Mucosa of descending colon (tissue), 3 donors: ENCODE measurements around the gene SLC9A9. TPM values are rescaled to one million over a fixed set of nuclear protein-coding genes. Genes with fewer than 3 reads are reported as not detected.

Experiments used
- ATAC-seq: fragments of 200-7000 bp; cut with Tn5 transposase; one replicate; pipeline ENCODE4 v1.9.1; 2020; ENCODE audit warnings: mild to moderate bottlenecking, moderate library complexity
- DNase-seq, 3 donors: peaks; one replicate each; pipeline ENCODE4 v3.0.0-alpha.2; 2020
- H3K36me3 ChIP-seq: fragments of 200-600 bp; one replicate; pipeline ENCODE4 v1.8.0; 2021; ENCODE audit warnings: low read depth, mild to moderate bottlenecking
- H3K4me1 ChIP-seq: fragments of 200-600 bp; one replicate; pipeline ENCODE4 v1.8.0; 2021; ENCODE audit warnings: low read depth, mild to moderate bottlenecking
- H3K4me3 ChIP-seq: fragments of 200-600 bp; one replicate; pipeline ENCODE4 v1.8.0; 2021; ENCODE audit warnings: mild to moderate bottlenecking
- H3K9me3 ChIP-seq: fragments of 200-600 bp; one replicate; pipeline ENCODE4 v1.8.0; 2021; ENCODE audit warnings: mild to moderate bottlenecking
- intact Hi-C, 2 donors: fragments of 100-400 bp; cut with DNase I in 1 of 2; cut with micrococcal nuclease in 1 of 2; formaldehyde crosslinking; loops; one replicate each; pipeline versions ENCODE4 v1.11.0 to v1.11.1; 2022; cut with DNase I, micrococcal nuclease
- total RNA-seq, 3 donors: library from RNA; stranded (reverse); fragmentation: NEBNext Ultra II Directional in 2 of 3; extraction: Animal tissue kit (Norgen Biotek cat#: 25700) in 2 of 3; gene quantifications; one replicate each; pipeline versions ENCODE4 v1.2.1 to v1.2.4, GENCODE V29; 2021 to 2023
- TF ChIP-seq, protein P1 (sequence below): fragments of 200-600 bp; IDR thresholded peaks from one replicate; pipeline ENCODE4 v1.8.0; 2022; ENCODE audit warnings: antibody characterized with exemption, mild to moderate bottlenecking
- donor health status: DM: no; HTN: no; CAD: no; lungs with moderate emphysema.
- donor health status: DM: no; HTN: no; CAD: no.
- donor health status: DM: no; HTN: yes; CAD: no.

SLC9A9 gene
- total RNA-seq, 3 donors from 2014 or later: 3.2 to 18.2 (median 6.8) TPM

DNA sequence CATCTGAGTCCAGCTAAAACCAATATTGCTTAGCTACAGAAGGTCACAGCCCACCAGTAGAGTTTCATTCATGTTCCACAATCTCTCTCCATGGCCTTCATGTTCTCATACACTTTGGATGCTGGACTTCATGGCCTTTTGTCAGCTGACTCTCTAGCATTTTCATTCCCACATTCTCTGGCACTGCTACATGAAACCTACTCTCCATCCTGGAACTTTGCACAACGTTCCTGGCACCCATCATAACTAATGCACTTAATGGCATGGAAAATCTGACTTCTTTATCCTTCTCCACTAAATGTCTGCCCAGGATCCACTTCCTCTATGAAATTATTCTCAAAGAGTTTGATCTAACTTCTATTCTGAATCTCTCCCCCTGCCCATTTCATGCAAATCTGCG is 56.9 kb downstream of the SLC9A9 start:
- Histone ChIP-seq H3K4me1 (no peaks in the 10 kb centered on the region), H3K4me3 (no peak overlapping the region), H3K36me3 (no peaks in the 10 kb centered on the region), H3K9me3 (no peaks in the 10 kb centered on the region)
- TF ChIP-seq, protein P1, sequence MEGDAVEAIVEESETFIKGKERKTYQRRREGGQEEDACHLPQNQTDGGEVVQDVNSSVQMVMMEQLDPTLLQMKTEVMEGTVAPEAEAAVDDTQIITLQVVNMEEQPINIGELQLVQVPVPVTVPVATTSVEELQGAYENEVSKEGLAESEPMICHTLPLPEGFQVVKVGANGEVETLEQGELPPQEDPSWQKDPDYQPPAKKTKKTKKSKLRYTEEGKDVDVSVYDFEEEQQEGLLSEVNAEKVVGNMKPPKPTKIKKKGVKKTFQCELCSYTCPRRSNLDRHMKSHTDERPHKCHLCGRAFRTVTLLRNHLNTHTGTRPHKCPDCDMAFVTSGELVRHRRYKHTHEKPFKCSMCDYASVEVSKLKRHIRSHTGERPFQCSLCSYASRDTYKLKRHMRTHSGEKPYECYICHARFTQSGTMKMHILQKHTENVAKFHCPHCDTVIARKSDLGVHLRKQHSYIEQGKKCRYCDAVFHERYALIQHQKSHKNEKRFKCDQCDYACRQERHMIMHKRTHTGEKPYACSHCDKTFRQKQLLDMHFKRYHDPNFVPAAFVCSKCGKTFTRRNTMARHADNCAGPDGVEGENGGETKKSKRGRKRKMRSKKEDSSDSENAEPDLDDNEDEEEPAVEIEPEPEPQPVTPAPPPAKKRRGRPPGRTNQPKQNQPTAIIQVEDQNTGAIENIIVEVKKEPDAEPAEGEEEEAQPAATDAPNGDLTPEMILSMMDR: no peak
- intact Hi-C loops: no loop called here
- DNase-seq (no peak), ATAC-seq (no peak)

DNA sequence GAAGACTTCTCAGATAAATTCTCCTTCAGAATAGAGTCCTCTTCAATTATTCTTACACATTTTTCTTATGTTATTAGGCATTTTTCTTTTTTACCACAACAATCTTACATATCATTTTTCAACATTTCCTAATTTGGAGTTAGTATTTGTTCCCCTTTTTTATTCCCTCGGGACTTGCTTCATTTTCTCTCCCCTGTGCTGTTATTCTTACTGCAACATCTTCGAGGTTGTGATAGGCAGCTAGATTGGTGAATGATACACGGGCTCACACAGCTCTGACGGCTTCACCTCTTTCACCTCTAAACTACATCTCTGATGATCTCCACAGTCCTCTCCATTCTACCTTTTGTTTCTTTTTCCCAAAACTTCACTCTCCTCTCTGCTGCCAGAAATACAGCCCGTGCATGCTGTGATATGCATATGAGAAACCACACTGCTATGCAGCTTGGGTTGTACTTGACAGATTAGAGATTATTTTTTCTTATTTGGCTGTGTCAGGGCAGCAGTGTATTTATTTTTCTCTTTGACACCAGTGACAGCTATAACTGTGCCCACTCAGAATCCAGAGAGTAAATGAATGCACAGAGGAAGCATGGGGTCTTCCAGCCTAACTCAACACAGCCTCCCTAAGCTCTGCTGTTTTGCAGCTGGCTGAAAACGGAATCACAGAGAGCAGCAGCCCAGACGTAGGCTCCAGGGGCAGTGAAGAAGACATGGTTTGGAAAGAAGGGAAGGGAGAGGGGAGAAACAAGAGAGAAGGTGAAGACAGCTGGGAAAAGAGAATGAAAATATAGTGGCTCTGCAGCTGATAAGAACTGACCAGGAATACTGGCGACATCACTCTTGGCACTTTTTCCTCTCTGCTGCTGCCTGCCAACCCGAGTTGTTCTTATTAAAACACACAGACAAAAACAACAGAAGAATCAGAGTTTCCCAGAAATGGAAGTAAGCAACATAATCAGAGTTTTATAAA is 61.8 kb downstream of the SLC9A9 start:
- intact Hi-C loops: no loop called here
- Histone ChIP-seq H3K36me3 (no peaks in the 10 kb centered on the region), H3K9me3 (no peaks in the 10 kb centered on the region), H3K4me1 (no peaks in the 10 kb centered on the region), H3K4me3 (no peak overlapping the region)
- no peak for ATAC-seq
- DNase-seq: peak in 1 of 3 donors; percentile 23
- TF ChIP-seq, protein P1: no peak

- TF ChIP-seq, protein P1: no peak
- ATAC-seq (no peak), DNase-seq (no peak)
- intact Hi-C loops: no loop called here
- no peaks in the 10 kb centered on the region for H3K36me3 ChIP-seq
- no peaks in the 10 kb centered on the region for H3K9me3 ChIP-seq
- no peaks in the 10 kb centered on the region for H3K4me1 ChIP-seq
- no peak overlapping the region for H3K4me3 ChIP-seq
Observed at GRCh38 chr3:143784446-143784845, 63.8 kb downstream of the SLC9A9 start.

GRCh38 chr3:143783851-143784370 is 64.4 kb downstream of the SLC9A9 start:
- TF ChIP-seq, protein P1: no peak
- no peaks in the 10 kb centered on the region for H3K9me3 ChIP-seq
- no peaks in the 10 kb centered on the region for H3K4me1 ChIP-seq
- intact Hi-C loops: no loop called here
- H3K36me3 ChIP-seq: no peaks in the 10 kb centered on the region
- ATAC-seq: no peak
- no peak overlapping the region for H3K4me3 ChIP-seq
- no peak for DNase-seq

GRCh38 chr3:143775459-143775858 is 72.8 kb downstream of the SLC9A9 start:
- Histone ChIP-seq H3K36me3 (no peaks in the 10 kb centered on the region), H3K9me3 (no peaks in the 10 kb centered on the region), H3K4me1 (no peaks in the 10 kb centered on the region), H3K4me3 (no peak overlapping the region)
- intact Hi-C loops: loop anchor here in 1 of 2 donors (5.0 kb wide), 1 partner anchor 177 kb away; no protein-coding TSS in a partner anchor
- ATAC-seq (peak; percentile 62), DNase-seq (peak in 1 of 3 donors; percentile 21)
- TF ChIP-seq, protein P1: peak; percentile 22
